Upper lobe of right lung (tissue), 1 donor: Measurements from ENCODE around the gene LRRC56. TPM values are rescaled to one million over a fixed set of nuclear protein-coding genes. Genes with fewer than 3 reads are reported as not detected.

Source experiments
- ATAC-seq: fragments of 200-7000 bp; cut with Tn5 transposase; one replicate; pipeline ENCODE4 v1.9.1; 2020; ENCODE audit warnings: mild to moderate bottlenecking, moderate library complexity
- DNase-seq: peaks from one replicate; pipeline ENCODE4 v3.0.0-alpha.2; 2020
- H3K27ac ChIP-seq: fragments of 200-600 bp; one replicate; pipeline ENCODE4 v1.8.0; 2022
- H3K27me3 ChIP-seq: fragments of 200-600 bp; one replicate; pipeline ENCODE4 v1.8.0; 2022; ENCODE audit warnings: mild to moderate bottlenecking
- H3K36me3 ChIP-seq: fragments of 200-600 bp; one replicate; pipeline ENCODE4 v1.8.0; 2022
- H3K4me1 ChIP-seq: fragments of 200-600 bp; one replicate; pipeline ENCODE4 v1.8.0; 2022
- H3K4me3 ChIP-seq: fragments of 200-600 bp; one replicate; pipeline ENCODE4 v1.8.0; 2022; ENCODE audit warnings: mild to moderate bottlenecking
- H3K9me3 ChIP-seq: fragments of 200-600 bp; one replicate; pipeline ENCODE4 v1.8.0; 2022
- CTCF ChIP-seq: fragments of 200-600 bp; IDR thresholded peaks from one replicate; pipeline ENCODE4 v1.8.0; 2022; ENCODE audit warnings: antibody characterized with exemption
- intact Hi-C: fragments of 100-400 bp; cut with DNase I; formaldehyde crosslinking; loops from one replicate; pipeline ENCODE4 v1.11.0; 2022
- total RNA-seq: library from RNA; stranded (reverse); fragmentation: NEBNext Ultra II Directional; extraction: Animal tissue kit (Norgen Biotek cat#: 25700); gene quantifications from one replicate; pipeline ENCODE4 v1.2.1, GENCODE V29; 2021
- donor health status: DM: no; HTN: yes; CAD: no; lungs with severe emphysema.

The LRRC56 gene
- total RNA-seq, 1 donor from 2014 or later: 3.2 TPM

- Histone ChIP-seq H3K36me3 (peaks cover 91% of the 10 kb centered on the region), H3K9me3 (no peaks in the 10 kb centered on the region), H3K27me3 (no peaks in the 10 kb centered on the region), H3K4me1 (no peaks in the 10 kb centered on the region), H3K27ac (no peak overlapping the region), H3K4me3 (no peak overlapping the region)
- no peak for DNase-seq
- intact Hi-C loops: no loop called here
- TF ChIP-seq CTCF: no peak
- ATAC-seq: no peak
Measured at GRCh38 chr11:592501-592900, 55.2 kb downstream of the LRRC56 start.

GRCh38 chr11:592918-593317 lies 55.6 kb downstream of the LRRC56 start:
- H3K27ac ChIP-seq: no peak overlapping the region
- no peaks in the 10 kb centered on the region for H3K27me3 ChIP-seq
- TF ChIP-seq CTCF: no peak
- ATAC-seq (no peak), DNase-seq (no peak)
- no peaks in the 10 kb centered on the region for H3K4me1 ChIP-seq
- peaks cover 91% of the 10 kb centered on the region for H3K36me3 ChIP-seq
- no peak overlapping the region for H3K4me3 ChIP-seq
- intact Hi-C loops: no loop called here
- H3K9me3 ChIP-seq: no peaks in the 10 kb centered on the region

DNA sequence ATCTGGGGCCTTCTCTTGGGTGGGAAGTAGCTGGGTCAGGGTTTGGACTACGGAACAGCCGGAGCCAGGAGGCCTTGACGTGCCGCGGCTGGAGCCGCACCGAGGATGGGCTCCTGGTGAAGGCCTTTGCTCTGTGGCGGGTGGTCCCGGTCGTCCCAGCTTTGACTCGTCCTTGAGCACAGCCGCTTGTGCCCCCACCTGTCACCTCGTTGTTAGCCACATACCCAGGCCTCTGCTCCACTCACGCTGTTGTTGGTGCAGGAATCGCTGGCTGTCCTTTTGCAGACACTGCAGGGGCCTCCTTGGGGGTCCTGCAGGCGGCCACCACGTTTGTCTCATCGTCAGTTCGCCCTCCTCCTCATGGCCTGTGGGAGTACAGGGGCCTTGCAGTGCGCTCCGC lies 56.0 kb downstream of the LRRC56 start:
- ATAC-seq: no peak
- H3K4me3 ChIP-seq: no peak overlapping the region
- intact Hi-C loops: no loop called here

DNA sequence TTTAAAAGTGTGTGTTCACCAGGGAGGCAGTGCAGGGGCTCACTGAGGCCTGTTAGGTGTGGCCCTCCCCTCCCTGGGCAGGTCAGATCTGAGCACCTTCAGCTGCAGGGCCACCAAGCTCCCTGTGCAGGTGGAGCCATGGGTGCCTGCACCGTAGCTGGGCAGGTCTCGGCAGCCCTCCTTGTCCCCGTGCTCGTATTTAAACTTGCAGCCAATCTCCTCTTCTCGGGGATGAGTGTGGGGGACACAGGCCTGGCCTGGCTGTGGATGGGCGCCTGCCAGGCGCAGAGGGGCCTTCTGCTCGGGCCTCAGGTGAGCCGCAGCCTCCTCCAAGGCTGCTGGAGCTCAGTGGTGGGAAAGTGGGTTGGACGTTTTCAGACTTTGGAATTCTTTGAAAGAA lies 58.1 kb downstream of the LRRC56 start:
- TF ChIP-seq CTCF: no peak
- Histone ChIP-seq H3K4me3 (no peak overlapping the region), H3K27ac (no peak overlapping the region), H3K9me3 (no peaks in the 10 kb centered on the region), H3K4me1 (no peaks in the 10 kb centered on the region), H3K27me3 (no peaks in the 10 kb centered on the region), H3K36me3 (peaks cover 91% of the 10 kb centered on the region)
- intact Hi-C loops: no loop called here
- ATAC-seq (no peak), DNase-seq (no peak)

More for the DNA sequence above, 56.0 kb downstream of the LRRC56 start:
- no peak for TF ChIP-seq CTCF
- H3K27me3 ChIP-seq: no peaks in the 10 kb centered on the region
- H3K36me3 ChIP-seq: peaks cover 90% of the 10 kb centered on the region
- no peak for DNase-seq
- H3K4me1 ChIP-seq: no peaks in the 10 kb centered on the region
- H3K9me3 ChIP-seq: no peaks in the 10 kb centered on the region
- no peak overlapping the region for H3K27ac ChIP-seq

DNA sequence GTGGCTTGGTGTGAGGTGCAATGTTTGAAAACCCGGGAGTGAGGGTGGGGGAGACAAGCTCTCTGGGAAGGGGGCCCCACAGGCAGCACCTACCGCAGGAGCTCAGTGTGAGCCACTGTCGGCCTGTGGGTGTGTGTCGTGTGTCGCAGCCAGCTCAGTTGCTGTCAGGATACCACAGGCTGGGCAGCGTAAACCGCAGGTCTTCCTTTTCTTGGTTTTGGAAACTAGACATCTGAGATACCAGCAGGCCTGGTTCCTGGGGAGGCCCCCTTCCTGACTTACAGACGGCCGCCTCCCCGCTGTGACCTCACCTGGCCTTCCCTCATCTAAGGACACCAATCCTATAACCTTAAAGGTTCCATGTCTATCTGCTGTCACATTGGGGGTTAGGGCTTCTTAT lies 59.0 kb downstream of the LRRC56 start:
- no peak for DNase-seq
- TF ChIP-seq CTCF: no peak
- no peaks in the 10 kb centered on the region for H3K27me3 ChIP-seq
- H3K27ac ChIP-seq: no peak overlapping the region
- no peaks in the 10 kb centered on the region for H3K4me1 ChIP-seq
- no peaks in the 10 kb centered on the region for H3K9me3 ChIP-seq
- H3K4me3 ChIP-seq: no peak overlapping the region
- ATAC-seq: no peak
- intact Hi-C loops: no loop called here
- peaks cover 95% of the 10 kb centered on the region for H3K36me3 ChIP-seq

DNA sequence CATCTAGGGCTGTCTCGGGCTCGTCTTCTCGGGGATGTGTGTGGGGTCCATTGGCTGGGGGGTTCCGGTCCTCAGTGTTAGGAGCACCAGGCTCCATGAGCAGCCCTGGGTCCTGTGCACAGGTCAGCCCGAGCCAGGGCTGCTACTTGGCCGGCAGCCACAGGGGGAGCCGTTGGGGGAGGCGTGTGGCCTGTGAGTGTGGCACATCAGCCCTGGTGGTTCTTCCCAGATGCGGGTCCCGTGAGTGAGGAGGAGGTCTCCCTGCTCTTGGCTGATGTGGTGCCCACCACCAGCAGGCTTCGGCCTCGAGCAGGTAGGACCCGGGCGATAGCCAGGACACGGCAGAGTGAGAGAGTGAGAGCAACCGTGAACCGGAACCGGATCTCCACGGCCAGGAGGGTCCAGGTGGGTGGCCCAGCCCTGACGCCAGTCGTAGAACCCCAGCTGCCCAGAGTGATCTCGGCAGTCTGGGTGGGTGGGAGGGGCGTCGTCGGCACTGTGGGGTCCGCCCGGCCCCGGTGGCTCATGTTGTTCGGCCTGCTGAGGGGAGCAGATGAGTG lies 59.9 kb downstream of the LRRC56 start:
- peaks cover 97% of the 10 kb centered on the region for H3K36me3 ChIP-seq
- intact Hi-C loops: no loop called here
- ATAC-seq (no peak), DNase-seq (no peak)
- no peaks in the 10 kb centered on the region for H3K27me3 ChIP-seq
- no peak overlapping the region for H3K4me3 ChIP-seq
- no peak for TF ChIP-seq CTCF
- H3K4me1 ChIP-seq: no peaks in the 10 kb centered on the region
- H3K27ac ChIP-seq: no peak overlapping the region
- no peaks in the 10 kb centered on the region for H3K9me3 ChIP-seq
